NCI-H526 (cell line): ENCODE data around the gene DBN1.
A peak's percentile ranks its signal among the peaks of the same experiment; 100 is the strongest.
"Not testable (repeated sequence)": the region's sequence is repeated elsewhere in the genome, so short reads cannot be mapped to it uniquely, and the experiment has no call there.

Source experiments
- DNase-seq, 2 experiments: peaks; one replicate each; lab custom pipeline; 2025; lab: John Stamatoyannopoulos, UW

The DBN1 gene

GRCh38 chr5:177429248-177430040 is 44.0 kb downstream of the DBN1 start:
- DNase-seq, result peak in 1 of 2 experiments; percentile 36

- no peak for DNase-seq
Measured at GRCh38 chr5:177428574-177429217, 44.7 kb downstream of the DBN1 start.

- no peak for DNase-seq
Measured at GRCh38 chr5:177427919-177428573, 45.4 kb downstream of the DBN1 start.

- peak in 1 of 2 experiments; percentile 50 for DNase-seq
Measured at GRCh38 chr5:177427211-177427822, 46.1 kb downstream of the DBN1 start.

- DNase-seq, result peak in 1 of 2 experiments; percentile 66
Measured at GRCh38 chr5:177426566-177427210, 46.7 kb downstream of the DBN1 start, which contains the start of gene GRK6. GRK6 (plus strand) TSS chr5:177426676; CDS start chr5:177426846, 170 bp downstream.

- peak; percentile 98 to 99 for DNase-seq
Measured at GRCh38 chr5:177425801-177426565, 47.5 kb downstream of the DBN1 start.

- DNase-seq, result no peak
Measured at GRCh38 chr5:177425196-177425800, 48.1 kb downstream of the DBN1 start.

GRCh38 chr5:177423671-177424070 is 49.8 kb downstream of the DBN1 start:
- DNase-seq, result no peak

- DNase-seq, result no peak
Measured at GRCh38 chr5:177421062-177421798, 52.2 kb downstream of the DBN1 start.

GRCh38 chr5:177420472-177420871 is 53.0 kb downstream of the DBN1 start:
- DNase-seq, result not testable (repeated sequence)

GRCh38 chr5:177419046-177419445 is 54.4 kb downstream of the DBN1 start:
- no peak for DNase-seq

- DNase-seq, result not testable (repeated sequence)
Measured at GRCh38 chr5:177417081-177417480, 56.4 kb downstream of the DBN1 start.

GRCh38 chr5:177414481-177414880 is 59.0 kb downstream of the DBN1 start:
- no peak for DNase-seq

GRCh38 chr5:177412603-177413233 is 60.7 kb downstream of the DBN1 start:
- no peak for DNase-seq

- no peak for DNase-seq
Measured at GRCh38 chr5:177410575-177410974, 62.9 kb downstream of the DBN1 start.

- no peak for DNase-seq
Measured at GRCh38 chr5:177409043-177409801, 64.2 kb downstream of the DBN1 start, which contains the start of gene F12. F12 (minus strand) TSS chr5:177409564; CDS start chr5:177409527, 37 bp downstream.
